H9 (cell line): ENCODE results near the gene SMIM1. TPM values are rescaled to one million over a fixed set of nuclear protein-coding genes. Genes with fewer than 3 reads are reported as not detected.

ENCODE experiments used
- DNase-seq: peaks from one replicate; pipeline ENCODE4 v3.0.0-alpha.2; 2017
- H2AFZ ChIP-seq: one replicate; pipeline ENCODE4 v1.6.1; 2013; ENCODE audit warnings: mild to moderate bottlenecking, low read length, control low read depth, moderate library complexity
- H2AK5ac ChIP-seq: 2 replicates; pipeline ENCODE4 v1.6.1; 2013; ENCODE audit warnings: low read length, control low read depth, mixed read lengths; ENCODE audit not compliant: insufficient read length
- H2BK120ac ChIP-seq: one replicate; pipeline ENCODE4 v1.6.1; 2013; ENCODE audit warnings: low read depth, mild to moderate bottlenecking, low read length, control low read depth, inconsistent platforms; ENCODE audit not compliant: poor library complexity, severe bottlenecking
- H2BK12ac ChIP-seq: 2 replicates; pipeline ENCODE4 v1.6.1; 2013; ENCODE audit warnings: low read length, control low read depth, mixed read lengths, low read depth; ENCODE audit not compliant: insufficient read length
- H2BK15ac ChIP-seq: 2 replicates; pipeline ENCODE4 v1.6.1; 2013; ENCODE audit warnings: low read depth, low read length, control low read depth
- H2BK20ac ChIP-seq: one replicate; pipeline ENCODE4 v1.6.1; 2013; ENCODE audit warnings: low read depth, mild to moderate bottlenecking, low read length, control low read depth, inconsistent platforms; ENCODE audit not compliant: poor library complexity, severe bottlenecking
- H2BK5ac ChIP-seq: 2 replicates; pipeline ENCODE4 v1.6.1; 2013; ENCODE audit warnings: low read length, control low read depth, mixed read lengths; ENCODE audit not compliant: insufficient read length
- H3K14ac ChIP-seq: 2 replicates; pipeline ENCODE4 v1.6.1; 2013; ENCODE audit warnings: low read length, control low read depth; ENCODE audit not compliant: insufficient read depth
- H3K18ac ChIP-seq: 2 replicates; pipeline ENCODE4 v1.6.1; 2013; ENCODE audit warnings: low read depth, mild to moderate bottlenecking, mixed read lengths, low read length, control low read depth; ENCODE audit not compliant: insufficient read length
- H3K23ac ChIP-seq: 2 replicates; pipeline ENCODE4 v1.6.1; 2013; ENCODE audit warnings: low read length, control low read depth, mixed read lengths, low read depth; ENCODE audit not compliant: insufficient read length
- H3K23me2 ChIP-seq: 2 replicates; pipeline ENCODE4 v1.6.1; 2013; ENCODE audit warnings: low read depth, mild to moderate bottlenecking, mixed read lengths, low read length, control low read depth; ENCODE audit not compliant: insufficient read length, poor library complexity, severe bottlenecking
- H3K27ac ChIP-seq: 2 replicates; pipeline ENCODE4 v1.5.1; 2013; ENCODE audit warnings: low read length, control low read depth, mixed read lengths, low read depth; ENCODE audit not compliant: insufficient read length
- H3K27me3 ChIP-seq: 2 replicates; pipeline ENCODE4 v1.6.1; 2013; ENCODE audit warnings: low read length, control low read depth, inconsistent platforms; ENCODE audit not compliant: insufficient read depth
- H3K4ac ChIP-seq: 2 replicates; pipeline ENCODE4 v1.6.1; 2013; ENCODE audit warnings: low read depth, mild to moderate bottlenecking, control low read depth, inconsistent platforms, low read length, moderate library complexity
- H3K4me1 ChIP-seq: 2 replicates; pipeline ENCODE4 v1.6.1; 2013; ENCODE audit warnings: low read length, control low read depth, inconsistent platforms; ENCODE audit not compliant: insufficient read depth
- H3K4me2 ChIP-seq: 2 replicates; pipeline ENCODE4 v1.6.1; 2013; ENCODE audit warnings: low read length, control low read depth, mixed read lengths; ENCODE audit not compliant: insufficient read length, insufficient read depth
- H3K56ac ChIP-seq: 2 replicates; pipeline ENCODE4 v1.6.1; 2013; ENCODE audit warnings: low read depth, mild to moderate bottlenecking, mixed read lengths, low read length, control low read depth; ENCODE audit not compliant: insufficient read length
- H3K79me1 ChIP-seq: 2 replicates; pipeline ENCODE4 v1.6.1; 2013; ENCODE audit warnings: low read depth, mild to moderate bottlenecking, moderate library complexity, low read length, control low read depth, inconsistent platforms; ENCODE audit not compliant: insufficient read depth, poor library complexity, severe bottlenecking
- H3K79me2 ChIP-seq: 2 replicates; pipeline ENCODE4 v1.6.1; 2013; ENCODE audit warnings: low read length, control low read depth, inconsistent platforms; ENCODE audit not compliant: insufficient read depth
- H3K9ac ChIP-seq: 2 replicates; pipeline ENCODE4 v1.6.1; 2013; ENCODE audit warnings: low read length, control low read depth, mixed read lengths; ENCODE audit not compliant: insufficient read length; ENCODE audit errors: extremely low read depth
- H3K9me3 ChIP-seq: one replicate; pipeline ENCODE4 v1.6.1; 2013; ENCODE audit warnings: low read depth, low read length, inconsistent platforms; ENCODE audit not compliant: control insufficient read depth
- H3T11ph ChIP-seq: one replicate; pipeline ENCODE4 v1.6.1; 2013; ENCODE audit warnings: mild to moderate bottlenecking, low read length, control low read depth, inconsistent platforms
- H4K20me1 ChIP-seq: one replicate; pipeline ENCODE4 v1.6.1; 2013; ENCODE audit not compliant: control insufficient read depth, insufficient read length, insufficient read depth
- H4K5ac ChIP-seq: 2 replicates; pipeline ENCODE4 v1.6.1; 2013; ENCODE audit warnings: low read depth, mild to moderate bottlenecking, mixed read lengths, low read length, control low read depth; ENCODE audit not compliant: insufficient read length
- H4K8ac ChIP-seq: replicated peaks from 2 replicates; pipeline ENCODE4 v1.6.1; 2013; ENCODE audit warnings: low read length, control low read depth, mixed read lengths, low read depth; ENCODE audit not compliant: insufficient read length
- H4K91ac ChIP-seq: 2 replicates; pipeline ENCODE4 v1.6.1; 2013; ENCODE audit warnings: low read depth, mild to moderate bottlenecking, moderate library complexity, mixed read lengths, low read length, control low read depth; ENCODE audit not compliant: insufficient read length
- H3K27ac Mint-ChIP-seq, 3 experiments: 2 replicates in 2 of 3; 3 replicates in 1 of 3; pipeline ENCODE4 v1.8.0; 2020 to 2021; ENCODE audit warnings: mixed read lengths in 3 of 3, mild to moderate bottlenecking in 1 of 3, moderate library complexity in 1 of 3
- H3K27me3 Mint-ChIP-seq: 2 replicates; pipeline ENCODE4 v1.8.0; 2021; ENCODE audit warnings: low read depth, mild to moderate bottlenecking, moderate library complexity, mixed read lengths
- H3K36me3 Mint-ChIP-seq, 3 experiments: 2 replicates in 2 of 3; 3 replicates in 1 of 3; pipeline ENCODE4 v1.8.0; 2020 to 2021; ENCODE audit warnings: low read depth in 3 of 3, mixed read lengths in 3 of 3; ENCODE audit not compliant: insufficient read depth in 1 of 3
- H3K4me1 Mint-ChIP-seq, 2 experiments: 2 replicates each; pipeline ENCODE4 v1.8.0; 2020; ENCODE audit warnings: mixed read lengths in 2 of 2
- H3K4me3 Mint-ChIP-seq, 2 experiments: 2 replicates in 1 of 2; 3 replicates in 1 of 2; pipeline ENCODE4 v1.8.0; 2020 to 2021; ENCODE audit warnings: mild to moderate bottlenecking in 2 of 2, mixed read lengths in 2 of 2, moderate library complexity in 1 of 2
- H3K9me3 Mint-ChIP-seq, 2 experiments: 2 replicates in 1 of 2; 3 replicates in 1 of 2; pipeline ENCODE4 v1.8.0; 2020; ENCODE audit warnings: mild to moderate bottlenecking in 2 of 2, mixed read lengths in 2 of 2, moderate library complexity in 1 of 2
- CTCF ChIP-seq: fragments of 200-600 bp; sonication (generic); conservative IDR thresholded peaks from 3 replicates; pipeline ENCODE4 v1.8.0; 2021; ENCODE audit warnings: antibody characterized with exemption, mild to moderate bottlenecking
- WGBS: extraction: QIAGEN DNeasy Blood & Tissue Kit; methylation state at CpG from one replicate; pipeline ENCODE4 v1.1.7; 2013; ENCODE audit warnings: missing lambda C conversion rate, low lambda C conversion rate, mixed read lengths; ENCODE audit not compliant: insufficient read length; ENCODE audit errors: extremely low coverage; 5-methylcytosine and 5-hydroxymethylcytosine counted together
- total RNA-seq: library from RNA; stranded (reverse); gene quantifications from 2 replicates; pipeline ENCODE4 v1.2.1, GENCODE V29; 2021

The SMIM1 gene
- total RNA-seq, 1 experiment from 2014 or later = 5.3 TPM

- no peaks in the 10 kb centered on the region for H3K79me1 ChIP-seq
- no peak overlapping the region for H3K9ac ChIP-seq
- Mint-ChIP-seq H3K4me1 (peaks cover 10 to 14% of the 10 kb centered on the region in 2 experiments), H3K27ac (no peak overlapping the region), H3K36me3 (peaks cover 30 to 48% (median 40%) of the 10 kb centered on the region in 3 experiments; a peak in 6 of 7 replicates), H3K9me3 (no peaks in the 10 kb centered on the region), H3K27me3 (no peaks in the 10 kb centered on the region; the same call in 1 of the 2 replicates), H3K4me3 (no peak overlapping the region)
- H2BK20ac ChIP-seq = no peak overlapping the region
- WGBS = no CpG with 5 or more reads among the region's 13 CpGs
- peaks cover 5% of the 10 kb centered on the region for H4K20me1 ChIP-seq
- no peak overlapping the region for H3T11ph ChIP-seq
- no peak overlapping the region for H3K14ac ChIP-seq
- no peak overlapping the region for H3K56ac ChIP-seq
- H2AFZ ChIP-seq = no peak overlapping the region
- no peak overlapping the region for H2BK120ac ChIP-seq
- H2BK15ac ChIP-seq = no peak overlapping the region
- no peak for TF ChIP-seq CTCF
- no peak overlapping the region for H2AK5ac ChIP-seq
- H3K18ac ChIP-seq = no peak overlapping the region
- peaks cover under 1% of the 10 kb centered on the region; the same call in 1 of the 2 replicates for H3K4me1 ChIP-seq
- no peaks in the 10 kb centered on the region for H3K27me3 ChIP-seq
- no peak overlapping the region for H2BK12ac ChIP-seq
- no peak for DNase-seq
- no peaks in the 10 kb centered on the region for H3K23me2 ChIP-seq
- no peak overlapping the region for H4K91ac ChIP-seq
- H4K5ac ChIP-seq = no peak overlapping the region
- no peak overlapping the region for H2BK5ac ChIP-seq
- no peak overlapping the region for H3K4ac ChIP-seq
- no peaks in the 10 kb centered on the region for H3K9me3 ChIP-seq
- H3K23ac ChIP-seq = no peak overlapping the region
- H4K8ac ChIP-seq = no peak overlapping the region
- H3K4me2 ChIP-seq = no peak overlapping the region
- no peak overlapping the region for H3K27ac ChIP-seq
- H3K79me2 ChIP-seq = peaks cover 2% of the 10 kb centered on the region; the same call in 1 of the 2 replicates
Measured at GRCh38 chr1:3740752-3741151, 31.8 kb upstream of the SMIM1 start.
